Diencephalon (tissue), 1 donor: ENCODE results near the gene CCDC97. TPM values are rescaled to one million over a fixed set of nuclear protein-coding genes. Genes with fewer than 3 reads are reported as not detected.

ENCODE experiments used
- small RNA-seq: library from RNA; depleted of rRNA; stranded (forward); fragments of <200 nt; gene quantifications from one replicate; pipeline ENCODE3, GENCODE V24; 2014
- total RNA-seq: library from RNA; depleted of rRNA; stranded (reverse); fragments of >200 nt; gene quantifications from one replicate; pipeline ENCODE4 v1.2.3, GENCODE V29; 2014

Gene CCDC97
- total RNA-seq: 5.8 TPM

DNA sequence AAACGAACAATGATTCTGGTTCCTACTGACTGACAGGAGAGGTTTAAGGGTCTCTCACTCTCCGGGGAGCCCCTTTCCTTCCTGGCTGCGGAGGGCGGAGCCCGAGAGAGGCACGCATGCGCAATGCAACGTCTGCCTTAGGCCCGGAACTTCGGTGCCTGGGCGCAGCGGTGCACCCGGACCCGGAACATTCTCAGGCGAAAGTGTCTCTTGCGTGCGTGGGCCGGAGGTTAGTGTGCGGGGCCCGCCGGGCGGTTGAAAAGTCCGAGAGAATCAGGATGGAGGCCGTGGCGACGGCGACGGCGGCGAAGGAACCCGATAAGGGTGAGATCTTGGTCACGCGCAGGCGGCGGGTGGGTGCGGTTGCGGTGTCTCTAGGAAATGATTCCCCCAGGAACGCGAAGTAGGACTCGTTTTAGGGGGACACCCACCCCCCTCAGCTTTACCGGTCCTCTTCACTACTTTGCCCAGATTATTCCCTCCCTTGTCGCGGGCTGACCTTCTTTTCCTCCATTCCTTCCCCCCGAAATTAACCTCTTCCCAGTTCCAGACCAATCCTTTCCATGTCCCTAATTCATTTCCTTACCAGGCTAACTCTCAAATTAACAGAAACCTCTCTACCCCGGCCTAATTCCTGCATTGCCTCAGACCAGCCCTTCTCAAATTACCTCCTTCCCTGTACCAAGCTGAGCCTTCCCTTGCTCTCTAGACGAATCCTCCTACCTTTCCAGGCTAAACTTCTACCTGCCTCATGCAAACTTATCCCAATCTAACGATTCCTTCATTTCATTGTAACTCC is at the start of gene CCDC97:
Gene CCDC97, plus strand, starts transcription at position 140 of the 799 bp plus-strand sequence. Its CDS starts 139 bp downstream, at position 279.

DNA sequence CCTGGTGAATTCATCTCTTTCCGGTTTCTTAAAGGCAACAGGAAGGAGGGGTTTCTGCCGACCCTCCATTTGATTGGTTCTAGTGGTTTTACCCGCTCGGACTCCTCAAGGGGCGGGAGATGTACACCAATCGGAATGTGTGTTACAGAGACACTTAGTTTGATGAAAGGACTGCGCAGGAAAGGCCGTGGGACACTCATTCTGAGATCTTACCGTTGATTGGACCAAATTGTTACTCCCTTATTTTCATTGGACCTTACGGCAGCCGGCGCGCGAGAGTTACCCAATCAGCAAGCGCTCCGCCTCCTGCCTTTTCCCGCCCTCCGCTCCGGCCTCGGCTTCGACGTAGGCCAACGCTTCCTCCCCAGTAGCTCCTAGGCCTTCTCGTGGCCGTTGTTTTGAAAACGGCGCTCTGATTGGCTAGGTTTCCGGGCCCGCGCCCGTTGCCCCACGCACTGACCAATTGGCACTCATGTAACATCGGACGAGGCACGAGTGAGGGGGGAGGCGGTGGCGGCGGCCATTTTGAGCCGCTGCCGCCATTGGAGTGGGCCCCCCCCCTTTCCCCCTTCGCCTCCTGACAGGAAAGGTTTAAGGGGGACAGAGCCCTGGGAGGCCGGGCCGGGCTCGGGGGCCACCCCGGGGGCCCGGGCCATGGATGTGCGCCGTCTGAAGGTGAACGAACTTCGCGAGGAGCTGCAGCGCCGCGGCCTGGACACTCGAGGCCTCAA is 46.0 kb upstream of the CCDC97 start, which contains the start of gene HNRNPUL1:
Gene HNRNPUL1, plus strand, starts transcription at position 523 of the 731 bp plus-strand sequence. Its CDS starts 132 bp downstream, at position 655.

DNA sequence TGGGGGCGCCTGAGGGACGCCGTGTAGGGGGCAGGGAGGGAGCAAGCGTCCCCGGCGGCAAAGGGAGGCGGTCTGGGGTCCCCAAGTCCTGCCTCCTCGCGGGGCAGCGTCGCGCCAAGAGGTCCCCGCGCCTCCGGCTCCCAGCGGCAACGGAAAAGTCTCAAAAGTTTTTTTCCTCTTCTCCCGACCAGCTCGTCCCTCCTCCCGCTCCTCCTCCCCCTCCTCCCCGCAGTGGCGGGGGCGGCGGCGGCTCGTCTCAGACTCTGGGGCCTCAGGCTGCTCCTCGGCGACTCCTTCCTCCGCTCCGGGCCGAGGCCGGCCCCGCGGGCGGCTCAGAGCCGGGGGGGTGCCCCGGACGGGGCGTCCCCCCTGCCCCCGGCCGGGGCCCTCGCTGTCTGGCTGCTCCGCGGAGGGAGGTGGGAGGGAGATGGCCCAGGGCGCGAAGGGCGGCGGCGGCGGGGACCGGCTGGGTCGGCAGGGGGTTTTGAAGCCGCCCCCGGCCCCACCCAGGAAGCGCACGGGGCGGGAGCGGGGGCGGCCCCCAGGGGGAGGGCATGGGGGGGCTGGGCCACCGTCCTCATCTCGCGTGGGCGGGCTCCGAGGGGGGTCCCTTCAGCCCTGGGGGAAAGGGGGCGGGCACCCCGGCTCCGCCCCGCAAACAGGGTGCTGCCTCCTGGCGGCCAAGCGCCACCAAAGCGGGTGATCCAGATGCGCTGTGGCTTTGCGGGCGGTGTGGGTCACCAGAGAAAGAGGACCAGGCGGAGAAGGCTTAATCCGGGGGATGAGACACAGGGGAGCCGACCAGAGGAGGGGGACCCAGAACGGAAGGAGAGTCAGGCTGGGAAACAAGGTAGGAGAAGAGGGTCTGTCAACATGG is 43.7 kb downstream of the CCDC97 start, which contains the start of gene TGFB1:
Gene TGFB1, minus strand, starts transcription at position 457 of the 877 bp plus-strand sequence. CDS start 878 bp downstream, outside the sequence.

DNA sequence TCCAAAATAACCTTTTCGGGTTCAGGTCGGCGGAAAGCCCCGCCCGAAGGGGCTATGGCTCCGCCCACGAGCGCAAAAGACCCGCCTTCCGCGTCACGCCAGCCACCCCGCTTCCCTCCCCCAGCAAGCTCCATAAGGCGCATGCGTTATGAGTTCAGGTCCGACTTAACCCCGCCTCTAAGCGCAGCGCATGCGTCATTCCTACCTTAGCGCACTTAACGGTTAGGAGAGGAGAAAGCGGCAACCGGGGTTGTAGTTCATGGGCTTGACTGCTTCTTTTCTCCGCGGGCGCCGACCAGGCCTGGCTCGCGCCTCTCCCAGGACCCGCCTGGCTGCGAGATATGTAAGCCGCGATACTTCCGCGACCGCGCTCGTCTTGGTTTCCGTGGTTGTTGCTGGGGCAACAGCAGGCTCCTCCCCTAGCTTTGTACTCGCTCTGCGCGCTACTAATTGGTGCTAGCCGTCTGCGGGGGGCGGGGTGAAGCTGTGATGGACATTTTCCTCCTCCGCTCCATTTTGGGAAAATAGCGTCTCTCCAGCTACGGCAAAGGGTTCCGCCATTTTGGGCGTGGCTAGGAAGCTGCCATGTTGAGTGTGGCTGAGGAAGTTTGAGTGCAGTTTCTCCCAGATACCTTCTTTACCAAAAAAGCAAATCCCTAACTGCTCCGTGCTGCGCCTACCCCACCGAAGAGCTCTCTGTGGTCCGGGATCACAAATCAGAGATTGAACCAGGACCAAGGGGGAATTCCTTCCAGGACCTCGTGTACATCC is 54.0 kb downstream of the CCDC97 start, which contains the start of gene B9D2:
Gene B9D2, minus strand, starts transcription at position 397 of the 771 bp plus-strand sequence. CDS start 630 bp downstream, outside the sequence.

Small RNA genes within 50 kb of the gene (small RNA-seq; reads per million reads assigned to genes)
- gene RN7SL34P: not detected

Other genes with a start within 250 kb of the CCDC97 start
- gene CYP2A13, start 221.7 kb upstream of the CCDC97 start, total RNA-seq: not detected
- gene CYP2F1, start 195.7 kb upstream of the CCDC97 start, total RNA-seq: not detected
- 3.2 TPM for gene CYP2S1, start 117.0 kb upstream of the CCDC97 start, total RNA-seq
- gene AXL, start 90.9 kb upstream of the CCDC97 start, total RNA-seq: 10.4 TPM
- 75.9 TPM for gene HNRNPUL1, start 45.8 kb upstream of the CCDC97 start, total RNA-seq
- gene TGFB1, start 43.8 kb downstream of the CCDC97 start, total RNA-seq: 3.0 TPM
- 6.0 TPM for gene B9D2, start 54.0 kb downstream of the CCDC97 start, total RNA-seq
- 17.3 TPM for gene TMEM91, start 66.4 kb downstream of the CCDC97 start, total RNA-seq
- gene EXOSC5, start 87.2 kb downstream of the CCDC97 start, total RNA-seq: 16.6 TPM
- 26.3 TPM for gene BCKDHA, start 87.6 kb downstream of the CCDC97 start, total RNA-seq
- gene B3GNT8, start 117.2 kb downstream of the CCDC97 start, total RNA-seq: not detected
- 23.3 TPM for gene DMAC2, start 129.7 kb downstream of the CCDC97 start, total RNA-seq
- gene ERICH4, start 133.0 kb downstream of the CCDC97 start, total RNA-seq: not detected